ENCODE data around the gene ZBTB7B.

The ZBTB7B gene

DNA sequence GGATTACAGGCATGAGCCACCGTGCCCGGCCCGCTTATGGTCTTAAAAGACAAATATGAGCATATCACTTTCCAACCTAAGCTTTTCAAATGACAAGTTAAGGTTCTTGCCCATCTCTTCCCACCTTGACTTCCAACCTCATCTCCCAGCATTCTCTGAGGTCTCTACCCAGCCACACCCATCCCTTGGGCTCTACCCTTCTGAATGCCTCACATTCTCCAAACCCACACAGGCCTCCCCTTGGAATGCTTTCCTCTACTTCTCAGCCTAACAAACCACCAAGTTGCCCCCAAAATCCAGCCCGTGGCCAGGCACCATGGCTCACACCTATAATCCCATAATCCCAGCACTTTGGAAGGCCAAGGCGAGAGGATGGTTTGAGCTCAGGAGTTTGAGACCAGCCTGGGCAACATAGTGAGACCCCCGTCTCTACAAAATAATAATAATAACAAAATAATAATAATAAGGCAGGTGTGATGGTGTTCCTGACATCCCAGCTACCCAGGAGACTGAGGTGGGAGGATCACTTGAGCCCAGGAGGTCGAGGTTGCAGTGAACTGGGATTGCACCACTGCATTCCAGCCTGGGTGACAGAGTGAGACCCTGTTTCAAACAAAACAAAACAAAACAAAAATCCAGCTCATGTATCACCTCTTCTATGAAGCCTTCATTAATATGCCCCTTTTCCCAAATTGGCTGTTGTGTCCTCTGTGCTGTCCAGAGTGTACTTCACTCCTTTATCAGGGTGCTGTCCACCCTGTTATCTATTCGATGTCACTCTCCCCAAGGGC, 19.7 kb downstream of the ZBTB7B start:
- no peak overlapping the region for H3K4me3 ChIP-seq (ENCODE audit: low read depth, low read length)
- TF ChIP-seq, protein P1, sequence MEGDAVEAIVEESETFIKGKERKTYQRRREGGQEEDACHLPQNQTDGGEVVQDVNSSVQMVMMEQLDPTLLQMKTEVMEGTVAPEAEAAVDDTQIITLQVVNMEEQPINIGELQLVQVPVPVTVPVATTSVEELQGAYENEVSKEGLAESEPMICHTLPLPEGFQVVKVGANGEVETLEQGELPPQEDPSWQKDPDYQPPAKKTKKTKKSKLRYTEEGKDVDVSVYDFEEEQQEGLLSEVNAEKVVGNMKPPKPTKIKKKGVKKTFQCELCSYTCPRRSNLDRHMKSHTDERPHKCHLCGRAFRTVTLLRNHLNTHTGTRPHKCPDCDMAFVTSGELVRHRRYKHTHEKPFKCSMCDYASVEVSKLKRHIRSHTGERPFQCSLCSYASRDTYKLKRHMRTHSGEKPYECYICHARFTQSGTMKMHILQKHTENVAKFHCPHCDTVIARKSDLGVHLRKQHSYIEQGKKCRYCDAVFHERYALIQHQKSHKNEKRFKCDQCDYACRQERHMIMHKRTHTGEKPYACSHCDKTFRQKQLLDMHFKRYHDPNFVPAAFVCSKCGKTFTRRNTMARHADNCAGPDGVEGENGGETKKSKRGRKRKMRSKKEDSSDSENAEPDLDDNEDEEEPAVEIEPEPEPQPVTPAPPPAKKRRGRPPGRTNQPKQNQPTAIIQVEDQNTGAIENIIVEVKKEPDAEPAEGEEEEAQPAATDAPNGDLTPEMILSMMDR (IDR thresholded peaks at IDR 0.05; ENCODE audit: low read depth, low read length, missing control alignments): no peak
- DNase-seq (ENCODE audit: low read depth): no peak
- in situ Hi-C loops (cut with HindIII; ENCODE audit: low sequenced_read_pairs): no loop called here

DNA sequence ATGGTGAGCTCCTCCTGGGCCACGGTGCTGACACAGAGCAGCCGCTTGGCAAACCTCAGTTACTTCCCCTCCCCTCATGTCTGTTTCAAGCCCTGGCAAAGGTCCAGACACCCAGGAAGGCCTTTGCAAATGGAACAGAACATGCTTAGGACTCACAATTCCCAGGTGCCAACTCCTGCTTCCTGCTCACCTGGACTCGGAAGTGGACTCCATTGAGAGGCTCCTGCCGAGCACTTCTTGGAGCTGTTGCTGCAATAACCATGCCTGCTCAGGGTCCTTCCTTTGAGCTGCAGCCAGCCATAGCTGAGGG, 20.3 kb downstream of the ZBTB7B start:
- H3K4me3 ChIP-seq (ENCODE audit: low read depth, low read length): no peak overlapping the region
- in situ Hi-C loops (cut with HindIII; ENCODE audit: low sequenced_read_pairs): no loop called here
- TF ChIP-seq, protein P1 (IDR thresholded peaks at IDR 0.05; ENCODE audit: low read depth, low read length, missing control alignments): no peak
- DNase-seq (ENCODE audit: low read depth): no peak

DNA sequence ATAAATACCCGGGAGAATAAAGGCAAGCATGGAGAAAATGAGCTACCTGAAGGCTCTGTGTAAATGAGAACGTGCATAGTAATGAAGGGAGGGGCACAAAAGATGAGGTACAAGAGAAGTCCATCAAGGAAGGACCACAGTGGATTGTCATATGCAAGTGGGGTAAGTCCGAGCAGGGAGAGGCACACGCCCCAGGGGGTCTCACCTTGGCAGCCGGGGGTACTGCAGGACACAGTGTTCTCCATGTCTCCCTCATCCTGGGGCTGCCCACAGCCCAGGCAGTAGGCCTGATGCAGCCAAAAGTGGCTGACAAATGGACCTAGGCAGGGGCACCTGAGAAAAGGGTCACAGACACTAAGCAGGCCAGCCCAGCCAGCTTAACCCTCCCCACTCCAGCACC, 21.0 kb downstream of the ZBTB7B start:
- H3K4me3 ChIP-seq (ENCODE audit: low read depth, low read length): no peak overlapping the region
- DNase-seq (ENCODE audit: low read depth): no peak
- in situ Hi-C loops (cut with HindIII; ENCODE audit: low sequenced_read_pairs): no loop called here
- TF ChIP-seq, protein P1 (IDR thresholded peaks at IDR 0.05; ENCODE audit: low read depth, low read length, missing control alignments): no peak

DNA sequence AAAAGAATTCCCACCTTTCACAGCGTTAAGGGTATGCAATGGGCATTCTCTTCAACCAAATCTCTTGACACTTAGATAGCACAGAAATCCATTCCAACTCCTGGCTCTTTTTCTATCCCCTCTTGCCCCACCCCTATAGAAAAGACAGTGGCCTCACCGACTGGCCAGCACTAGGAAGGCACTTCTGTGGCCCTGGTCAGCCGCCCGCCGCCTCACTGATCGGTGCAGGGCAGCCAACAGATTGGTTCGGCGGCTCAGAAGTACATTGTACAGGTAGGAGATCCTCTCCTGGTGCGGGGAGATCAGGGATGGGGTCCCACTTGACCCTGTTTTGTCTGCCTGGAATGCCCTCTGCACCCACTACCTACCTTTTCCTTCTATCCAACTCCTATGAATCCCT, 21.7 kb downstream of the ZBTB7B start:
- TF ChIP-seq, protein P1 (IDR thresholded peaks at IDR 0.05; ENCODE audit: low read depth, low read length, missing control alignments): no peak
- no peak overlapping the region for H3K4me3 ChIP-seq (ENCODE audit: low read depth, low read length)
- DNase-seq (ENCODE audit: low read depth): no peak
- in situ Hi-C loops (cut with HindIII; ENCODE audit: low sequenced_read_pairs): no loop called here

DNA sequence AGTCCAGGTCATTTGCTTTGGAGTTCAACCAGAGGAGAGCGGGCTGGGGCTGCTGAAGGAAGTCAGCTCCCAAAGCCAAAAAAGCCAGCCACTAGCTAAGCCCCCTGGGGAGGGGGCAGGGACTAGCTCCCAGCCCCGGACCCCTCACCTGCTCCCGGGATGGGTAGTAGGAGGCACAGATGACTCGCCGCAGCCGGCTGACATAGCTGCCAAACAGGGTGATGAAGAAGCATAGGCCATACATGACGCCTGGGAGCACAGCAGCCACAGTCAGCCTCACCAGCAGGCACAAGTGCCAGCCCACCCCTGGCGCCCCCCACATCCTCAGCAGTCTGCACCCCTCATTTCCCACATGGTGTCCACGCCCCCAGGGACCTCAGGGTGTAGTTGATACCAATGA, 23.6 kb downstream of the ZBTB7B start:
- in situ Hi-C loops (cut with HindIII; ENCODE audit: low sequenced_read_pairs): no loop called here
- DNase-seq (ENCODE audit: low read depth): no peak
- TF ChIP-seq, protein P1 (IDR thresholded peaks at IDR 0.05; ENCODE audit: low read depth, low read length, missing control alignments): no peak
- no peak overlapping the region for H3K4me3 ChIP-seq (ENCODE audit: low read depth, low read length)

DNA sequence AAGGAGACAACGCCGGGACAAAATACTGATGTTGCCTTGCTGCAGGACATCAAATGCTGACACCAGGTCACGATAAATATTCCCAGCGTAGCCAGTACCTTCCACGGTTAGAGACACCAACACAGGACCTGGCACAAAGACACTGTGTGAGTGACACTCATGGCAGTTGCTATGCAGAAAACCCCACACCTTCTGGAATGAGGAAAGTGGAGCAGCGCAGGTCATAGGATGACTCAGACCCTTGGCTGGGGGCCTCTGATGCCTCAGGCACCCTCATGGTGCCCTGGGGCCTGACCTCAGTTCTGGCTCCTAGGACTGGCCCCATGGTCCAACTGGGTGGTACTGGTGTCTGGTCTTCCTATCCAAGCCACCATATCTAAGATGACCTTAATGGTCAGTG, 24.0 kb downstream of the ZBTB7B start:
- in situ Hi-C loops (cut with HindIII; ENCODE audit: low sequenced_read_pairs): no loop called here
- TF ChIP-seq, protein P1 (IDR thresholded peaks at IDR 0.05; ENCODE audit: low read depth, low read length, missing control alignments): no peak
- DNase-seq (ENCODE audit: low read depth): no peak
- no peak overlapping the region for H3K4me3 ChIP-seq (ENCODE audit: low read depth, low read length)
